GM23248 (cell line): ENCODE measurements around the gene APOD. TPM values are rescaled to one million over a fixed set of nuclear protein-coding genes. Genes with fewer than 3 reads are reported as not detected.

Experiments
- DNase-seq: peaks from one replicate; pipeline ENCODE4 v3.0.0-alpha.2; 2015
- H2AFZ ChIP-seq: fragments of 200-600 bp; sonication (generic); 2 replicates; pipeline ENCODE4 v1.6.1; 2016; ENCODE audit warnings: antibody characterized with exemption
- H3F3A ChIP-seq: fragments of 200-600 bp; sonication (generic); 2 replicates; pipeline ENCODE4 v1.6.1; 2016; ENCODE audit warnings: mild to moderate bottlenecking, antibody characterized with exemption, mixed run types; ENCODE audit not compliant: insufficient read depth
- H3K27ac ChIP-seq: fragments of 200-600 bp; sonication (generic); 2 replicates; pipeline ENCODE4 v1.5.1; 2016; ENCODE audit warnings: mild to moderate bottlenecking
- H3K27me3 ChIP-seq: fragments of 200-600 bp; sonication (generic); replicated peaks from 2 replicates; pipeline ENCODE4 v1.6.1; 2016; ENCODE audit warnings: mild to moderate bottlenecking; ENCODE audit not compliant: insufficient read depth
- H3K36me3 ChIP-seq: fragments of 200-600 bp; sonication (generic); 2 replicates; pipeline ENCODE4 v1.6.1; 2016; ENCODE audit warnings: low read depth, mild to moderate bottlenecking
- H3K4me1 ChIP-seq: fragments of 200-600 bp; sonication (generic); 2 replicates; pipeline ENCODE4 v1.6.1; 2016; ENCODE audit warnings: mild to moderate bottlenecking; ENCODE audit not compliant: insufficient read depth
- H3K4me2 ChIP-seq: fragments of 200-600 bp; sonication (generic); one replicate; pipeline ENCODE4 v1.6.1; 2016; ENCODE audit warnings: mild to moderate bottlenecking; ENCODE audit not compliant: unreplicated experiment
- H3K4me3 ChIP-seq: fragments of 200-600 bp; sonication (generic); 2 replicates; pipeline ENCODE4 v1.5.1; 2016; ENCODE audit warnings: mild to moderate bottlenecking
- H3K79me2 ChIP-seq: fragments of 200-600 bp; sonication (generic); 2 replicates; pipeline ENCODE4 v1.6.1; 2016; ENCODE audit warnings: mild to moderate bottlenecking; ENCODE audit not compliant: insufficient read depth
- H3K9ac ChIP-seq: fragments of 200-600 bp; sonication (generic); 2 replicates; pipeline ENCODE4 v1.6.1; 2016; ENCODE audit warnings: mild to moderate bottlenecking
- H3K9me2 ChIP-seq: fragments of 200-600 bp; sonication (generic); 2 replicates; pipeline ENCODE4 v1.6.1; 2016; ENCODE audit warnings: mixed run types, mild to moderate bottlenecking, moderate library complexity; ENCODE audit not compliant: insufficient read depth
- H3K9me3 ChIP-seq: fragments of 200-600 bp; sonication (generic); one replicate; pipeline ENCODE4 v1.6.1; 2017; ENCODE audit warnings: low read depth
- H4K20me1 ChIP-seq: fragments of 200-600 bp; sonication (generic); 2 replicates; pipeline ENCODE4 v1.6.0; 2016; ENCODE audit not compliant: insufficient read depth
- EZH2 ChIP-seq: fragments of 200-600 bp; sonication (generic); IDR thresholded peaks from 2 replicates; pipeline ENCODE4 v1.6.1; 2018; ENCODE audit warnings: antibody characterized with exemption, mild to moderate bottlenecking; ENCODE audit not compliant: insufficient read depth, poor library complexity, severe bottlenecking
- EZH2phosphoT487 ChIP-seq: fragments of 200-600 bp; sonication (generic); IDR thresholded peaks from 2 replicates; pipeline ENCODE4 v1.6.1; 2018; ENCODE audit warnings: antibody characterized with exemption, moderate library complexity, mild to moderate bottlenecking, low read depth; ENCODE audit not compliant: insufficient read depth
- WGBS, 2 experiments: methylation state at CpG; one replicate each; pipeline ENCODE4 v1.1.6; 2015 to 2017; ENCODE audit warnings: low lambda C conversion rate in 2 of 2, low coverage in 1 of 2; ENCODE audit errors: missing lambda C conversion rate in 2 of 2; 5-methylcytosine and 5-hydroxymethylcytosine counted together
- in situ Hi-C: fragments of 300-500 bp; cut with MboI; formaldehyde crosslinking; loops from 2 replicates; pipeline ENCODE4 v1.15.0; 2020
- polyA plus RNA-seq: library from polyadenylated mRNA; unstranded; fragments of >200 nt; fragmentation: Nextera tagmentation; extraction: Ambion mirVana; gene quantifications from 2 replicates; pipeline ENCODE4 v1.2.1, GENCODE V29; 2016
- total RNA-seq: library from RNA; depleted of rRNA; stranded (reverse); fragments of >200 nt; shearing (Covaris generic); gene quantifications from 2 replicates; pipeline ENCODE4 v1.2.3, GENCODE V29; 2014

The APOD gene
- total and polyA plus RNA-seq, 2 experiments from 2014 or later, result 0.97 to 3.7 TPM

DNA sequence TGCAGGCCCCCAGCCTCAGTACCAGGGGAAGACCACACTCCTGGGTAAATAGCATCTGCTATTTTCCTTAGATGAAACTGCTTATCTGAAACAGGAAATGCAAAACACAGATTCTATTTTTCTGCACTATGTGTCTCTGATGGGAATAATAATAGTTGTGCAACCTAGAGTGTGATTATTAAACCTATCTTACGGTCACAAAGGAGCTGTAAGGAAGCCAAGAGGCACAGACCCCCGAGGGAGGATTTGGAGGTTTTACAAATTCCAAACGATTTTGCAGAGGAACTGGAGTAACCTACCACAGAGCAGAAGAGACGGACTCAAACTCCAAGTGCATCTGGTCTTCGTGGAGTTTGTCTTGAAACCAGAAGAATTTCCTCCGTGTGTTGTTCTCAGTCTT is 14.1 kb upstream of the APOD start:
- TF ChIP-seq EZH2 (no peak), EZH2phosphoT487 (no peak)
- H3F3A ChIP-seq, result no peaks in the 10 kb centered on the region
- no peaks in the 10 kb centered on the region for H3K36me3 ChIP-seq
- H3K27me3 ChIP-seq, result no peaks in the 10 kb centered on the region
- H3K9me2 ChIP-seq, result no peaks in the 10 kb centered on the region
- no peak overlapping the region for H3K4me2 ChIP-seq
- no peak for DNase-seq
- 43 to 50% methylated on average over 6 of the region's 6 CpGs for WGBS, 2 experiments
- no peak overlapping the region for H3K9ac ChIP-seq
- no peak overlapping the region for H3K4me3 ChIP-seq
- H3K27ac ChIP-seq, result no peak overlapping the region
- no peaks in the 10 kb centered on the region for H3K9me3 ChIP-seq
- no peaks in the 10 kb centered on the region for H4K20me1 ChIP-seq
- H2AFZ ChIP-seq, result no peak overlapping the region
- no peaks in the 10 kb centered on the region for H3K4me1 ChIP-seq
- H3K79me2 ChIP-seq, result no peaks in the 10 kb centered on the region
- in situ Hi-C loops, result no loop called here

DNA sequence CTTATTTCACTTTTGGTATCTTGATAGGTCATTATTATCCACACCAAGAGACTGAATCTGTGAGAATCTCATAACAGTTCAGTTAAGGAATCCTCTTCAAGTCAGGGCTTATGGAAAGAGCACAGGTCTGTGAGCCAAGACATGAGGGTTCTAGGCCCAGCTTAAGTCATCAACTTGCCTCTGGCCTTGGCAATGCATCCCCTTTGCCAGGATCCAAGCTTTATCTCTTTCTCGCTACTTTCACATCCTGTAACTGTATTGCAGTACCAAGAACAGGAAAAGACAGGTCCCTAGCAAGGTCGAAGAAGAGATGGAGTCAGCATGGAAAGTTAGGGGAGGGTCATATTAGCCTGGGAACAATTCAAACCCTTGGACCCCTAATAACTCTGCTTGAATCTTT is 13.5 kb upstream of the APOD start:
- no peak overlapping the region for H2AFZ ChIP-seq
- no peak for DNase-seq
- H3K79me2 ChIP-seq, result no peaks in the 10 kb centered on the region
- H3F3A ChIP-seq, result no peaks in the 10 kb centered on the region
- H3K4me2 ChIP-seq, result no peak overlapping the region
- no peak overlapping the region for H3K27ac ChIP-seq
- no peaks in the 10 kb centered on the region for H3K36me3 ChIP-seq
- no peaks in the 10 kb centered on the region for H3K9me3 ChIP-seq
- H3K27me3 ChIP-seq, result no peaks in the 10 kb centered on the region
- H4K20me1 ChIP-seq, result no peaks in the 10 kb centered on the region
- no peak overlapping the region for H3K9ac ChIP-seq
- in situ Hi-C loops, result no loop called here
- no peaks in the 10 kb centered on the region for H3K4me1 ChIP-seq
- no peak for TF ChIP-seq EZH2
- no peak for TF ChIP-seq EZH2phosphoT487
- no peaks in the 10 kb centered on the region for H3K9me2 ChIP-seq
- no peak overlapping the region for H3K4me3 ChIP-seq
- WGBS, 2 experiments, result 41 to 59% methylated on average over 2 of the region's 2 CpGs

DNA sequence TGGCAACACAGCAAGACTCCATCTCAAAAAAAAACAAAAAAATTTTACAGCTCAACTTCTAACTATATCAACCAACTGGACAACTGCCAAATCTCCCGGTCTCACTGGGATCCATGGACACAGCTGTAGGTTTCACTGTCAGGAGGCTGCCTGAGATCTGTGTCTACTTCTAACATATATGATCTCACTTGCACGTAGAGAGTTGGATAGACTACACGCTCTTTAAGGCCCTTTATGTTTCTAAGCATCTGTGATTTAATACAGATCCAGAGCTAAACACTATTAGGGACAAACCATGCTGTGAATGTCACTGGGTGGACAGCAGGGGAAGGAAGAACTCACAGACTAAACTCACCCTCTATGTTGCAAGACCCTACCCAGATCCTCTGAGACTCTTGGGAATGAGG is 13.0 kb upstream of the APOD start:
- in situ Hi-C loops, result no loop called here
- H4K20me1 ChIP-seq, result no peaks in the 10 kb centered on the region
- no peaks in the 10 kb centered on the region for H3K79me2 ChIP-seq
- H3K9ac ChIP-seq, result no peak overlapping the region
- H3K9me2 ChIP-seq, result no peaks in the 10 kb centered on the region
- no peak overlapping the region for H3K27ac ChIP-seq
- DNase-seq, result no peak
- no peaks in the 10 kb centered on the region for H3K27me3 ChIP-seq
- TF ChIP-seq EZH2phosphoT487 (no peak), EZH2 (no peak)
- no peak overlapping the region for H3K4me2 ChIP-seq
- no peak overlapping the region for H2AFZ ChIP-seq
- H3K4me3 ChIP-seq, result no peak overlapping the region
- H3K36me3 ChIP-seq, result no peaks in the 10 kb centered on the region
- H3F3A ChIP-seq, result no peaks in the 10 kb centered on the region
- no peaks in the 10 kb centered on the region for H3K4me1 ChIP-seq
- no peaks in the 10 kb centered on the region for H3K9me3 ChIP-seq
- 60 to 61% methylated on average over 3 of the region's 3 CpGs for WGBS, 2 experiments

DNA sequence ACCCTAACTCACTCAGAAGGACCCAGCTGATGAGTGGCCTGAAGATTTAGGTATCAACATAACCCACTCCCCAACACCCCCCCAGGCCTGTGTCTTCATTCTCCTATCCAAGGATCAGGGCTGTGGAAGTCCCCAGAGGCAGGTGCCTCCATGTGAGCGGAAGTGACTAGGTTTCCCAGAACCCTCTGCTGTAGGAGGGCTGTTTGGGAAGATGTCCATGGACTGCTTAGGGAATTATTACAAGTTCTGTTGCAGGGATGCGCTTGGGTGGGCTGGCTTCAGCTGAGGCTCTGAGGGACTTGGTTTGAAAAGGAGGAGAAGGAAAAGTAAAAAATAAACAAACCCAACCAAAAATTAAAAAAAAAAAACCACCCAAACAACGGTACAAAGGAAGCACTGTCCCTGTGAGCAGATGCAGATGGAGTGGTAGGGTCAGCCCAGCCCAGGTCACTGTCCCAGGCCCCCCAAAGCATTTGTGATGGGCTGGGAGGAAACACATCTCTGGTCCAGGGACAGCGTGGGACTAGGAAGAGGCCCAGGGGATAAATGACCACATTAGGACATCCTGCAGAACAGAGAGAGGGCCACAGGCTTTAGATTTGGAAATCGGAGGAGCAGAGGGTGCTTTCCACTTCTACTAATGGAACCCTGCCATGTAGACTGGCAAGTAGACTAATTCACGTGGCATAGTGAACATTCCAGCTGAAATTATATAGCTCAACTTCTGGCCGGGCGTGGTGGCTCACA is 12.2 kb upstream of the APOD start:
- Histone ChIP-seq H3K36me3 (no peaks in the 10 kb centered on the region), H3K9ac (no peak overlapping the region), H3F3A (no peaks in the 10 kb centered on the region), H3K79me2 (no peaks in the 10 kb centered on the region), H3K4me2 (no peak overlapping the region), H4K20me1 (no peaks in the 10 kb centered on the region), H3K27me3 (no peaks in the 10 kb centered on the region), H3K4me1 (no peaks in the 10 kb centered on the region), H2AFZ (no peak overlapping the region), H3K27ac (no peak overlapping the region), H3K9me3 (no peaks in the 10 kb centered on the region), H3K4me3 (no peak overlapping the region), H3K9me2 (no peaks in the 10 kb centered on the region)
- TF ChIP-seq EZH2phosphoT487 (no peak), EZH2 (no peak)
- 48 to 59% methylated on average over 8 of the region's 8 CpGs for WGBS, 2 experiments
- DNase-seq, result no peak
- in situ Hi-C loops, result no loop called here
